Right lobe of liver (tissue), 4 donors: ENCODE results near the gene MRPS17.

Experiments used
- POLR2A ChIP-seq: fragments of 450-650 bp; IDR thresholded peaks from one replicate; pipeline ENCODE4 v1.6.1; 2017; ENCODE audit warnings: antibody characterized with exemption, mild to moderate bottlenecking
- TF ChIP-seq, protein P1 (sequence below), 4 donors: fragments of 200-600 bp in 3 of 4; fragments of 450-650 bp in 1 of 4; IDR thresholded peaks; one replicate each; pipeline versions ENCODE4 v1.5.1 to v1.8.0; 2016 to 2022; ENCODE audit warnings: antibody characterized with exemption in 4 of 4, mild to moderate bottlenecking in 2 of 4
- donor health status: DM: no; HTN: no; CAD: no.
- donor health status: DM: no; HTN: no; CAD: no.
- donor health status: DM: no; HTN: yes; CAD: no.

DNA sequence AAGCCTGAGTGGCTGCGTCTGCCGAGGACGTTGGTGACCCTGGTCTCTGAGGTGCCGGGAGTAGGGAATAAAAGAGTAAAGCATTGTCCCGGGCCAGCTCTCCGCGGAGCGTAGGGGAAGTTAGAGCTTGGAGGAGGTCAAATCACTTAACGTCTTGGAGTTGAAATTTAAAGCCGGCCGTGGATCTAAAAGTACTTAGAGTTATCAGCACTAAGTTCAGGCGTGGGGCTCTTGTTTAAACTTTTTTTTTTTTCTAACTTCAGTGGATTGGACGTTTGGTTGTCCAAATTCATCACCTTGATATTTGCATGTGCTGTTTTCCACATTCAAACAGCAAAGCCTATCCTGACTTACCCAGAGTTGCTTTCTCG, 13.4 kb downstream of the MRPS17 start:
- TF ChIP-seq POLR2A = no peak
- TF ChIP-seq, protein P1, sequence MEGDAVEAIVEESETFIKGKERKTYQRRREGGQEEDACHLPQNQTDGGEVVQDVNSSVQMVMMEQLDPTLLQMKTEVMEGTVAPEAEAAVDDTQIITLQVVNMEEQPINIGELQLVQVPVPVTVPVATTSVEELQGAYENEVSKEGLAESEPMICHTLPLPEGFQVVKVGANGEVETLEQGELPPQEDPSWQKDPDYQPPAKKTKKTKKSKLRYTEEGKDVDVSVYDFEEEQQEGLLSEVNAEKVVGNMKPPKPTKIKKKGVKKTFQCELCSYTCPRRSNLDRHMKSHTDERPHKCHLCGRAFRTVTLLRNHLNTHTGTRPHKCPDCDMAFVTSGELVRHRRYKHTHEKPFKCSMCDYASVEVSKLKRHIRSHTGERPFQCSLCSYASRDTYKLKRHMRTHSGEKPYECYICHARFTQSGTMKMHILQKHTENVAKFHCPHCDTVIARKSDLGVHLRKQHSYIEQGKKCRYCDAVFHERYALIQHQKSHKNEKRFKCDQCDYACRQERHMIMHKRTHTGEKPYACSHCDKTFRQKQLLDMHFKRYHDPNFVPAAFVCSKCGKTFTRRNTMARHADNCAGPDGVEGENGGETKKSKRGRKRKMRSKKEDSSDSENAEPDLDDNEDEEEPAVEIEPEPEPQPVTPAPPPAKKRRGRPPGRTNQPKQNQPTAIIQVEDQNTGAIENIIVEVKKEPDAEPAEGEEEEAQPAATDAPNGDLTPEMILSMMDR (IDR thresholded peaks at IDR 0.05) = no peak
